Measurements from ENCODE around the gene CSNK1G1. TPM values are rescaled to one million over a fixed set of nuclear protein-coding genes. Genes with fewer than 3 reads are reported as not detected.
"Not testable (repeated sequence)": the region's sequence is repeated elsewhere in the genome, so short reads cannot be mapped to it uniquely, and the experiment has no call there.

Gene CSNK1G1
- polyA plus RNA-seq, 1 of the 3 experiments (the other 2 are of a cell fraction), result 10.2 TPM

DNA sequence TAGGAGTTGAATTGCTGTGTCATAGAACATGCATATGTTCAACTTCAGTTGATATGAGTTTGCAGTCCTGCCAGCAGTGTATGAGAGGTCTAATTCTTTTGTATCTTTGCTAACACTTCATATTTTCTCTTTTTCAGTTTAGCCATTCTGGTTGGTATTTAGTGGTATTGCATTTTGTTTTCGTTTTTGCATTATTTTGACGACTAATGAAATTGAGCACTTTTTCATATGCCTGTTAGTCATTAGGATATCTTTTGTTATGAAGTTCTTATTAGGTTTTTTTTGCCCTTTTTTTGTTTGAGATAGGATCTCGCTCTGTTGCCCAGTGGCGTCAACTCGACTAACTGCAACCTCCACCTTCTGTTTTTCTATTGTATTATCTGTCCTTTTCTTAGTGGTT, 40.8 kb upstream of the CSNK1G1 start:
- Histone ChIP-seq H3F3A (replicated peaks; ENCODE audit: insufficient read depth) (peaks cover 13% of the 10 kb centered on the region), H3K4me2 (no peak overlapping the region), H3K9ac (no peak overlapping the region), H3K4me3 (ENCODE audit: low read depth in 2 of 2, low read length in 1 of 2) (no peak overlapping the region), H3K27me3 (ENCODE audit: insufficient read depth) (no peaks in the 10 kb centered on the region), H3K36me3 (replicated peaks in 1 of 2; ENCODE audit: control insufficient read depth in 1 of 2, insufficient read depth in 2 of 2, low read length in 1 of 2) (peaks cover 31 to 77% of the 10 kb centered on the region in 2 experiments), H3K79me2 (ENCODE audit: insufficient read depth) (peaks cover 16% of the 10 kb centered on the region), H2AFZ (ENCODE audit: low read depth) (no peak overlapping the region), H3K9me2 (no peaks in the 10 kb centered on the region), H3K27ac (ENCODE audit: low read depth in 2 of 2, low read length in 1 of 2) (no peak overlapping the region), H3K4me1 (ENCODE audit: control insufficient read depth in 1 of 2, insufficient read depth in 2 of 2, low read depth in 1 of 2, low read length in 1 of 2) (no peaks in the 10 kb centered on the region), H3K9me3 (no peaks in the 10 kb centered on the region), H4K20me1 (ENCODE audit: insufficient read depth) (no peaks in the 10 kb centered on the region)
- ChIA-PET POLR2A (no interaction called here), CTCF (interaction anchor here (1.4 kb wide), 1 partner anchor 31 kb away, joined by 3 read pairs; no protein-coding TSS in a partner anchor)
- 88% methylated on average over 5 of the region's 5 CpGs for WGBS (ENCODE audit: low lambda C conversion rate)
- no peak for DNase-seq
- TF ChIP-seq NRF1 (IDR thresholded peaks at IDR 0.05; ENCODE audit: low read depth, low read length) (no peak), EZH2phosphoT487 (IDR thresholded peaks at IDR 0.05; ENCODE audit: borderline replicate concordance, low read depth) (no peak), SMC3 (IDR thresholded peaks at IDR 0.05; ENCODE audit: low read depth, low read length) (no peak), MXI1 (IDR thresholded peaks at IDR 0.05; ENCODE audit: low read depth, low read length) (no peak), TCF12 (IDR thresholded peaks at IDR 0.05) (no peak), IRF3 (IDR thresholded peaks at IDR 0.05; ENCODE audit: low read depth, low read length) (no peak), FOXJ3 (CRISPR knock-in tag; IDR thresholded peaks at IDR 0.05) (no peak), USF1 (IDR thresholded peaks at IDR 0.05; ENCODE audit: borderline replicate concordance, low read depth) (no peak), PBX3 (IDR thresholded peaks at IDR 0.05) (no peak), MEF2A (IDR thresholded peaks at IDR 0.05; ENCODE audit: borderline replicate concordance, low read depth) (no peak)
- TF ChIP-seq, protein P1, sequence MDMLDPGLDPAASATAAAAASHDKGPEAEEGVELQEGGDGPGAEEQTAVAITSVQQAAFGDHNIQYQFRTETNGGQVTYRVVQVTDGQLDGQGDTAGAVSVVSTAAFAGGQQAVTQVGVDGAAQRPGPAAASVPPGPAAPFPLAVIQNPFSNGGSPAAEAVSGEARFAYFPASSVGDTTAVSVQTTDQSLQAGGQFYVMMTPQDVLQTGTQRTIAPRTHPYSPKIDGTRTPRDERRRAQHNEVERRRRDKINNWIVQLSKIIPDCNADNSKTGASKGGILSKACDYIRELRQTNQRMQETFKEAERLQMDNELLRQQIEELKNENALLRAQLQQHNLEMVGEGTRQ (IDR thresholded peaks at IDR 0.05; ENCODE audit: borderline replicate concordance, low read depth, low read length), result no peak

- 96% methylated on average over 3 of the region's 3 CpGs for WGBS (ENCODE audit: low lambda C conversion rate)
- H3K9ac ChIP-seq; H3K27me3 ChIP-seq (ENCODE audit: insufficient read depth); H3K4me2 ChIP-seq; H3K9me3 ChIP-seq; H3K4me3 ChIP-seq (ENCODE audit: low read depth in 2 of 2, low read length in 1 of 2); H4K20me1 ChIP-seq (ENCODE audit: insufficient read depth); DNase-seq; H3K4me1 ChIP-seq (ENCODE audit: control insufficient read depth in 1 of 2, insufficient read depth in 2 of 2, low read depth in 1 of 2, low read length in 1 of 2); H2AFZ ChIP-seq (ENCODE audit: low read depth); H3K27ac ChIP-seq (ENCODE audit: low read depth in 2 of 2, low read length in 1 of 2); H3K9me2 ChIP-seq: not testable (repeated sequence)
- POLR2A ChIA-PET, result interaction anchor here (0.6 kb wide), 1 partner anchor 42 kb away, joined by 3 read pairs; no protein-coding TSS in a partner anchor
- peaks cover 56% of the 10 kb centered on the region for H3K79me2 ChIP-seq (ENCODE audit: insufficient read depth)
- CTCF ChIA-PET, result interaction anchor here (1.8 kb wide), 1 partner anchor 288 kb away, joined by 5 read pairs; no protein-coding TSS in a partner anchor
- peaks cover 13% of the 10 kb centered on the region for H3F3A ChIP-seq (replicated peaks; ENCODE audit: insufficient read depth)
- H3K36me3 ChIP-seq (replicated peaks in 1 of 2; ENCODE audit: control insufficient read depth in 1 of 2, insufficient read depth in 2 of 2, low read length in 1 of 2), result peaks cover 16 to 42% of the 10 kb centered on the region in 2 experiments
These were observed 36.5 kb upstream of the CSNK1G1 start for GRCh38 chr15:64392471-64392870.

All from SK-N-SH (cell line).